Stimulated activated CD4-positive, alpha-beta T cell treated with anti-CD3 and anti-CD28 coated beads, Interleukin-1b, Interleukin-23, amount 100 ng/mL, for 48 hours (primary cell): ENCODE data around the gene NUP205.

Source experiments
- DNase-seq: peaks from one replicate; pipeline ENCODE4 v3.0.0-alpha.2; 2020

NUP205 gene, protein sequence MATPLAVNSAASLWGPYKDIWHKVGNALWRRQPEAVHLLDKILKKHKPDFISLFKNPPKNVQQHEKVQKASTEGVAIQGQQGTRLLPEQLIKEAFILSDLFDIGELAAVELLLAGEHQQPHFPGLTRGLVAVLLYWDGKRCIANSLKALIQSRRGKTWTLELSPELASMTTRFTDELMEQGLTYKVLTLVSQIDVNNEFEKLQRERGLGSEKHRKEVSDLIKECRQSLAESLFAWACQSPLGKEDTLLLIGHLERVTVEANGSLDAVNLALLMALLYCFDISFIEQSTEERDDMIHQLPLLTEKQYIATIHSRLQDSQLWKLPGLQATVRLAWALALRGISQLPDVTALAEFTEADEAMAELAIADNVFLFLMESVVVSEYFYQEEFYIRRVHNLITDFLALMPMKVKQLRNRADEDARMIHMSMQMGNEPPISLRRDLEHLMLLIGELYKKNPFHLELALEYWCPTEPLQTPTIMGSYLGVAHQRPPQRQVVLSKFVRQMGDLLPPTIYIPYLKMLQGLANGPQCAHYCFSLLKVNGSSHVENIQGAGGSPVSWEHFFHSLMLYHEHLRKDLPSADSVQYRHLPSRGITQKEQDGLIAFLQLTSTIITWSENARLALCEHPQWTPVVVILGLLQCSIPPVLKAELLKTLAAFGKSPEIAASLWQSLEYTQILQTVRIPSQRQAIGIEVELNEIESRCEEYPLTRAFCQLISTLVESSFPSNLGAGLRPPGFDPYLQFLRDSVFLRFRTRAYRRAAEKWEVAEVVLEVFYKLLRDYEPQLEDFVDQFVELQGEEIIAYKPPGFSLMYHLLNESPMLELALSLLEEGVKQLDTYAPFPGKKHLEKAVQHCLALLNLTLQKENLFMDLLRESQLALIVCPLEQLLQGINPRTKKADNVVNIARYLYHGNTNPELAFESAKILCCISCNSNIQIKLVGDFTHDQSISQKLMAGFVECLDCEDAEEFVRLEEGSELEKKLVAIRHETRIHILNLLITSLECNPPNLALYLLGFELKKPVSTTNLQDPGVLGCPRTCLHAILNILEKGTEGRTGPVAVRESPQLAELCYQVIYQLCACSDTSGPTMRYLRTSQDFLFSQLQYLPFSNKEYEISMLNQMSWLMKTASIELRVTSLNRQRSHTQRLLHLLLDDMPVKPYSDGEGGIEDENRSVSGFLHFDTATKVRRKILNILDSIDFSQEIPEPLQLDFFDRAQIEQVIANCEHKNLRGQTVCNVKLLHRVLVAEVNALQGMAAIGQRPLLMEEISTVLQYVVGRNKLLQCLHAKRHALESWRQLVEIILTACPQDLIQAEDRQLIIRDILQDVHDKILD (N-terminal part only)

DNA sequence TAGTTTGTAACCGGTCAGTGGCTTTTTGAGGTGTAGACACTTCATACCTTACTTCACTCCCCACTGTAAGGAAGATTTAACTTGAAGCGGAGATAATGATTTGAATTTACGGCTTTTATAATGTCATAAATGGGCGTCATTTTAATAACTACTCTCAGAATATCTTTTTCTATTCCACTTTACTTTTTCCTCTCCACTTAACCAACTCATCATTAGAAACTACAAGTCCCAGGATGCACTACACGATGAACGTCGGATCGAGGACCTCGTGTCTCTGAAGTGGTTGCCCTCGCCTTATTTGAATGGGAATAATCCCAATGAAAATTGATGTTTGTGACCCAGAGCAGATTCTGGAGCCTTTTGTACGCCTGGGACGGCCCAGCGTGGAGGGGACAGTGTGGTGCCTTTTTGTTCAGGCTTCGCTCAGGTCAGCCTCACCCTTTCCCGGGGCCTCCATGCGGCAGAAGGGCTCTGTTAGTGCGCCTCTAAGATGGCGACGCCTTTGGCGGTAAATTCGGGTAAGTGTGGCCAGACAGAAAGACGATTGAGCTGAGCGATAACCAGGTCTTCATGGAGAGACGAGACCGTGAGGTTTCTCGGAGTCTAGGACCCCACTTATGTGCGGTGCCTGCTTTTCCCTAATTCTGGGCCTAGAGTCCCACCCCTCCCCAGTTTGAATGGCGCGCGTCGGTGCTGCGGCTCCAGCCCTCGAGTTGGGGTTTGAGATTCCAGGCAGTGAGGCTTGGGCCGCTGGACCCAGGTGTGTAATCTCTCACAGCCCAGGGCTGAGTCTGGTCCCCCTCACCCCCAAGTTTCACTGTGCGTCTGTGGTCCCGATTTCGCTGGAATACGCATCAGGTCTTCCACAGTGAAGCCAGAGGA, at the start of gene NUP205:
TSS of gene NUP205 (plus strand) at position 463 of the 882 bp plus-strand sequence. CDS start at position 491, 28 bp downstream.
- DNase-seq, result peak; percentile 67

GRCh38 chr7:135508883-135509588, 48.7 kb upstream of the NUP205 start:
- peak; percentile 22 for DNase-seq

- DNase-seq, result no peak
These were observed 48.2 kb upstream of the NUP205 start for GRCh38 chr7:135509589-135509838.

GRCh38 chr7:135509839-135510591, 47.7 kb upstream of the NUP205 start, which contains the start of gene CNOT4:
TSS of gene CNOT4 (minus strand) at chr7:135510102. CDS start at chr7:135438331, 71,771 bp downstream.
- peak; percentile 97 for DNase-seq

DNA sequence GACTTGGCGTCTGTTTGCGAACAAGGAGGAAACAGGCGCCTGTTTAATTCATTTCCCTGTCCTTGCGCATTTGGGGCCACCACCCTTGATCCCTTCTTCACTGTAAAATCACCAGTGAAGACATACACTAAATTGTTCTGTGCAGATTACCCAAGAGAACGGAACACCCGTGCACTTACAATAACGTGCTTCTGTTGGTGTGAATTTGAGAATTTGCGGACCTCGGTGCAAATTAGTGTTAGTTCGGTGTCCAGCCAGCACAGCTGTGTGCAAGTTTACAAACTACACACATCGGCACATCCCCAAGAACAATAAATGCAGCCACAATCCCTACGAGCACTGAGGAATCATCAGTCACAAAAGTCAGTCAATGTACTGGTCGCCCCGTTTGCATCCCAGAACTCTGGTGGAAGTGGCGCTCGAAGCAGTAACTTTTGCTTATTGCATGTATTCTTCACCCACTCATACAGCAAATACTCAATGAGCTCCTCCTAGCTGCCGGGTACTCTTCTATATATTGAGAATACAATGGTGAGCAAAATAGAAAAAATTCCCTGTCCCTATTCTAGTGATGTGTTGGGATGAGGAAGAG, 47.0 kb upstream of the NUP205 start:
- DNase-seq, result no peak

DNA sequence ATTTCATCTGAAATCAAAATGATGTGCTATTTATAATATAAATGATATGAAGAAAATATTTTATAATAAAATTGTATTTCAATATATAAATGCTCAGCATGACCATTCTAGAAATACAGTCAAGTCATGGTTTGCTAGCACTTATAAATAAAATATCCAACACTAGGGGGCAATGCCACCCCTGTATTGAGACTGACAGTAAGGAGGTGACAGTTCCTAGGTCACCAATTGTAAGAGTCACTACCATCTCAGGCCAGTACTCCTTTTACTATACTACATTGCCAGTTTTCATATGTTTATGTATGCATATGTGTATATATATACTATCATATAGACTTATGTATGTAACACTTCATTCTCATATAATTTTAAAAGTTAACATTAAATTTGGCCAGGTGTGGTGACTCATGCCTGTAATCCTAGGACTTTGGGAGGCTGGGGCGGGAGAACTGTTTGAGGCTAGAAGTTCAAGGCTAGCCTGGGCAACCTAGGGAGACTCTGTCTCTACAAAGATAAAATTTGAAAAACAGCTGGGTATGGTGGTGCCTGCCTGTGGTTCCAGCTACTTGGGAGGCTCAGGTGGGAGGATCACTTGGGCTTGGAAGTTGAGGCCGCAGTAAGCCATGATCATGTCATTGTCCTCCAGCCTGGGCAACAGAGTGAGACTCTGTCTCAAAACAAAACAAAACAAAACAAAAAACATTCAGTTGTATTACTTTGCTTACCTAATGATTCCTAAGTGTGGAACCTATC, 45.4 kb upstream of the NUP205 start:
- DNase-seq, result peak; percentile 8

GRCh38 chr7:135514856-135515255, 42.9 kb upstream of the NUP205 start:
- no peak for DNase-seq

DNA sequence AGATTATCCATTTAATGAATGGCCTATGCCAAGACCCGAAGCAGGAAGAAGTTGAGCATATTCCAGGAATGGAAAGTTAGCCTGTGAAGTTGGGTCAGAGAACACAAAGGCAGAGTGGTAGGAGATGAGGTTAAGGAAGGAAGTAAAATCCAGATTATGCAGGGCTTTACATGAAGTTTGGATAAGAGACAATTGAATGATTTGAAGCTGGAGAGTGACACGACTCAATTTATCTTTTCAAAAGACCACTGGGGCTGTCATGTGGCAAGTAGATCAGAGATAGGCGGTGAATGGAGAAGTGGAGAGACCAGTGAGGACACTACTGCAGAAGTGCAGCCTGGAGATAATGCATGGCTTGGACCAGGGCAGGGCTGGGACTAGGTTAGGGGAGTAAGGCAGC, 40.7 kb upstream of the NUP205 start:
- no peak for DNase-seq

DNA sequence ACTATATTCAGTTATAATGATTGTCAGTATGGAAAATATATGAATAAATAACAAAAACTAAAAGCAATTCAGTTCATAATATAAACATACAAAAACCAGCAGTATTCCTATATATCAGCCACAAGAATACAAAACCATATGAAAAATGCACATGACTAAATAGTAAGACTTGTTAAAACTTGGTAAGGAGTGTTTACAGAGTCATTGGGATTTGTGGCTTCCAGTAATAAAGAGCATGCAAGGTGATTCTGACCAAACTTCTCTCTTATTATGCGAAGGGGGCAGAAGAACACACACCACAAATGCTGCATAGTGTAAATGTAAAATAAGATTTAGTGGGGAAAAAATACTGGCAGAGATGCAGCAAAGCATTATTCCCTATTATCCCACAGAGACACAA, 39.0 kb upstream of the NUP205 start:
- DNase-seq, result no peak

GRCh38 chr7:135519233-135519688, 38.5 kb upstream of the NUP205 start:
- no peak for DNase-seq

DNA sequence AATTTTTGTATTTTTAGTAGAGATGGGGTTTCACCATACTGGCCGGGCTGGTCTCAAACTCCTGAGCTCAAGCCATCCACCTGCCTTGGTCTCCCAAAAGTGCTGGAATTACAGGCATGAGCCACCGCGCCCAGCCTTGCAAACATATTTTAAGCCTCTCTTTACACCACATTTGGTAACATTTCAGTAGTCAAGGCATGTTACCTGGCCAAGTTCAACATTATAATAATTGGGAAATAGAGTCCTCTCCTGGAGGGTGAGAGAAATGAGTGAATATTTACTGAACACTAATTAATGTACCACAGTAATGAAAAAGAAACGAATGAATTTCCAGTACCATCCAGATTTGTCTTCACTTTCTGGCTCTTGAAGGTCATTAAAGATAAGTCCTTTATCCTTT, 37.8 kb upstream of the NUP205 start:
- DNase-seq, result no peak

DNA sequence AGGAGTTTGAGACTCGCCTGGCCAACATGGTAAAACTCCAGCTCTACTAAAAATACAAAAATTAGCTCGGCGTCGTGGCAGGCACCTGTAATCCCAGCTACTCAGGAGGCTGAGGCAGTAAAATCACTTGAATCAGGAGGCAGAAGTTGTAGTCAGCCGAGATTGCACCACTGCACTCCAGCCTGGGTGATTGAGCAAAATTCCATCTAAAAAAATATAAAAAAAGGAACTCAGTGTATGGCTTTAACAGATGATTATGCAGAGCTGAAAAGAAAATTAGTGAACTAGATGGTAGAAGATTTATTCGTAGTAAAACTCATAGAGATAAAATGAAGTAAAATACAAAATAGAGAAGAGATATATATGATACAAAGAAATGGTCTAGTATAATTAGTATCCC, 35.2 kb upstream of the NUP205 start:
- no peak for DNase-seq

DNA sequence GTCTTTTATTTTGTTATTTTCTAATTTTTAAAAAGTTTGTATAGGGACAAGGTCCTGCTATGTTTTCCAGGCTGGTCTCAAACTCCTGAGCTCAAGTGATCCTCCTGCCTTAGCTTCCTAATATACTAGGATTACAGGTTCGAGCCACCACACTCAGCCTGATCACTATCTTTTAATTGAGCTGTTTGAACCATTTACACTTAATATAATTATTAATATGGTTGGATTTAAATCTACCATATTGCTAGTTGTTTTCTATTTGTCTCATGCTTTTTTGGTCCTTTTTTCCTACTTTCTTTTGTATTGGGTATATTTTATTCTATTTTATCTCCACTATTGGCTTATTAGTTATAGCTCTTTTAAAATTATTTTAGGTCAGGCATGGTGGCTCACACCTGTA, 34.6 kb upstream of the NUP205 start:
- no peak for DNase-seq

DNA sequence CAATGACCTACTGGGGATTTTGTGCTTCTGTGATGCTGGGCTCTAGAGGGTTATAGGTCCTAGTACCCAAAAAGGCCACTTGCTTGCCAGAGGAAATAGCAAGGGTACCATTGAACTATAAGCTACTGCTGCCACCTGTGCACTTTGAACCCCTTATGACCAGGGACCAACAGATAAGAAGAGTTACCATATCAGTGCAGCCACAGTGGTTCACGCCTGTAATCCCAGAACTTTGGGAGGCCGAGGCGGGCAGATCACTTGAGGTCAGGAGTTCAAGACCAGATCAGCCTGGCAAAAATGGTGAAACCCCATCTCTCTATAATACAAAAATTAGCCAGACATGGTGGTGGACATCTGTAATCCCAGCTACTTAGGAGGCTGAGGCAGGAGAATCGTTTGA, 32.3 kb upstream of the NUP205 start:
- DNase-seq, result no peak

DNA sequence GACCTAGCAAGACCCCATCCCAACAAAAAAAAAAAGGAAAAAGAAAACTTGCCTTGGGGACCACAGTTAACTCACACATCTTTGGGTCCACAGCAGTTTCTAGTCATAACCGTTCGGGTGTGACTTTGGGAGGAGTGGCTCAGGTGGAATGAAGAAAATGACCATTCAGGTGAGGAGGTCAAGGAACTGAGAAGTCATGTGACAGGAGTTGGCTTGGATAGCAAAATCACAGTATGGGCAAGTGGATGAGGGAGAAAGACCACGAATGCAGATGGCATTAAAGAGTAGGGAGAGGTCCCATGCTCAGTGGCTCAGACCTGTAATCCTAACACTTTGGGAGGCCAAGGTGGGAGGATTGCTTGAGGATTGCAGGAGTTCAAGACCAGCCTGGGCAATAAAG, 30.7 kb upstream of the NUP205 start:
- DNase-seq, result no peak

DNA sequence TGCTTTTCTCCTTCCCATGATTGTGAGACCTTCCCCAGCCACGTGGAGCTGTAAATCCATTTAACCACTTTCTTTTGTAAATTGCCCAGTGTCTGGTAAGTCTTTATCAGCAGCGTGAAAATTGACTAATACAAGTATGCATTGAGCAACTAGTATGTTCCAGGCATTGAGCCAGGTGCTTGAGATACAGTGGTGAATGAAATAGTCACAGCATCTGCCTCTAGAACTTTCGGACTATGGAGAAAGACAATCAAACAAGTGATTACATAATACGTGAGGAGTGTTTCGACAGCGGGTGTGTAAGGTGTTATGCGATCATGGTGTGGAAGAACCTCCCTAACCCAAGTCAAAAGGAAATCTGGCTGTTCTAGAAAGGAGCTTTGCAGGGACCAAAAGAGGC, 21.6 kb upstream of the NUP205 start:
- DNase-seq, result no peak

GRCh38 chr7:135537453-135537852, 20.3 kb upstream of the NUP205 start:
- no peak for DNase-seq

- DNase-seq, result no peak
These were observed 19.8 kb upstream of the NUP205 start for GRCh38 chr7:135537905-135538304.

DNA sequence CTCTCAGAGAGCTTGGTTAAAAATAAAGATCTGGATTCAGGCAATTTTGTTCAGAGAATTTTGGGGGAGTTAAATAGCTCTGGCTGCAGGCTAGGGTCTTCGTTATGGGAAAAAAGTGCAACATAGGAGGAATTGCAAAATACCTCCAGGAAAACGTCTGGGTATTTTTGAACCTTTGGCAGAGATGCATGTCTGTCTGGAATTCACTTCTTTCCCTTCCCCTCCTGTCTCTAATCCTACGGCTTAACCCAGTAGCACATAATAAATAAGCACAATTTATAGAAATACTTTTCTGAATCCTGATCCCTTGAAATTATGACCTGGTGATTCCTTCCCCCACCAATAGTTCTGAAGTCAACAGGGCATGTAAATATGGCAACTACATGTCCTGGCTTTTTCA, 19.3 kb upstream of the NUP205 start:
- no peak for DNase-seq
